HEK293 (cell line): ENCODE measurements around the gene EPHA4.

ENCODE experiments used
- CTCF ChIP-seq: fragments of 450-650 bp; formaldehyde crosslinking; IDR thresholded peaks from 2 replicates; pipeline ENCODE4 v1.5.1; 2016; ENCODE audit warnings: missing biosample characterization, missing genetic modification characterization
- YY1 ChIP-seq: fragments of 450-650 bp; formaldehyde crosslinking; IDR thresholded peaks from 2 replicates; pipeline ENCODE4 v1.5.1; 2018; ENCODE audit warnings: missing biosample characterization, missing genetic modification characterization
- ZBTB17 ChIP-seq: fragments of 450-650 bp; formaldehyde crosslinking; IDR thresholded peaks from 2 replicates; pipeline ENCODE4 v1.5.1; 2016; ENCODE audit warnings: missing biosample characterization, missing genetic modification characterization
- ZBTB26 ChIP-seq: fragments of 450-650 bp; formaldehyde crosslinking; optimal IDR thresholded peaks from 2 replicates; pipeline ENCODE3; 2016; ENCODE audit warnings: missing biosample characterization, mild to moderate bottlenecking, missing genetic modification characterization
- ZNF530 ChIP-seq: fragments of 450-650 bp; formaldehyde crosslinking; IDR thresholded peaks from 2 replicates; pipeline ENCODE4 v1.5.1; 2016; ENCODE audit warnings: low read depth, missing biosample characterization, missing genetic modification characterization
- ZNF768 ChIP-seq: fragments of 450-650 bp; formaldehyde crosslinking; IDR thresholded peaks from 2 replicates; pipeline ENCODE4 v1.5.1; 2018; ENCODE audit warnings: missing biosample characterization, mild to moderate bottlenecking, missing genetic modification characterization
- ZNF776 ChIP-seq: fragments of 450-650 bp; formaldehyde crosslinking; IDR thresholded peaks from 2 replicates; pipeline ENCODE4 v1.5.0; 2017; ENCODE audit warnings: missing biosample characterization, missing genetic modification characterization, borderline replicate concordance

- no peak for TF ChIP-seq CTCF (tag by site-specific recombination)
- no peak for TF ChIP-seq YY1
- TF ChIP-seq ZNF768, result no peak
- no peak for TF ChIP-seq ZNF530 (tag by site-specific recombination)
- TF ChIP-seq ZBTB17, result no peak
- TF ChIP-seq ZBTB26 (tag by site-specific recombination), result no peak
- TF ChIP-seq ZNF776 (tag by site-specific recombination), result no peak
These were observed 56.2 kb downstream of the EPHA4 start for GRCh38 chr2:221515864-221516263.
